ENCODE data around the gene CYTL1. TPM values are rescaled to one million over a fixed set of nuclear protein-coding genes. Genes with fewer than 3 reads are reported as not detected.
"Not testable (repeated sequence)": the region's sequence is repeated elsewhere in the genome, so short reads cannot be mapped to it uniquely, and the experiment has no call there.

Gene CYTL1
- total RNA-seq (2014; rRNA removed; shearing (Covaris generic)), result 1.5 and 2.2 TPM in 2 replicates
- polyA plus RNA-seq (2015; cell fraction: cytosol; rRNA removed), result not detected in 2 replicates
- polyA plus RNA-seq (2015; cell fraction: nucleus; rRNA removed), result not detected in 2 replicates

- DNase-seq (ENCODE audit: low read depth), result no peak
Measured at GRCh38 chr4:5019274-5019673, at the start of gene CYTL1. CYTL1 (minus strand) TSS chr4:5019458; CDS start chr4:5019445, 13 bp downstream.

GRCh38 chr4:5067908-5068307, 48.6 kb upstream of the CYTL1 start:
- DNase-seq (ENCODE audit: low read depth), result no peak

GRCh38 chr4:5066968-5067367, 47.7 kb upstream of the CYTL1 start:
- DNase-seq (ENCODE audit: low read depth), result not testable (repeated sequence)

- no peak for DNase-seq (ENCODE audit: low read depth)
Measured at GRCh38 chr4:5066101-5066500, 46.8 kb upstream of the CYTL1 start.

- DNase-seq (ENCODE audit: low read depth), result no peak
Measured at GRCh38 chr4:5055411-5055810, 36.2 kb upstream of the CYTL1 start.

- no peak for DNase-seq (ENCODE audit: low read depth)
Measured at GRCh38 chr4:5054532-5054931, 35.3 kb upstream of the CYTL1 start.

GRCh38 chr4:5052726-5053425, 33.6 kb upstream of the CYTL1 start:
- DNase-seq (ENCODE audit: low read depth), result no peak

GRCh38 chr4:5052204-5052702, 33.0 kb upstream of the CYTL1 start:
- no peak for DNase-seq (ENCODE audit: low read depth)

GRCh38 chr4:5051278-5052203, 32.3 kb upstream of the CYTL1 start, which contains the start of gene STK32B:
STK32B (plus strand) TSS chr4:5051480.
- DNase-seq (ENCODE audit: low read depth), result peak; percentile 52

GRCh38 chr4:5050520-5051277, 31.4 kb upstream of the CYTL1 start:
- DNase-seq (ENCODE audit: low read depth), result peak; percentile 47

GRCh38 chr4:5048721-5049120, 29.5 kb upstream of the CYTL1 start:
- DNase-seq (ENCODE audit: low read depth), result no peak

GRCh38 chr4:5045097-5045496, 25.8 kb upstream of the CYTL1 start:
- peak; percentile 35 for DNase-seq (ENCODE audit: low read depth)

GRCh38 chr4:5044341-5044740, 25.1 kb upstream of the CYTL1 start:
- DNase-seq (ENCODE audit: low read depth), result no peak

GRCh38 chr4:5043579-5043978, 24.3 kb upstream of the CYTL1 start:
- no peak for DNase-seq (ENCODE audit: low read depth)

- DNase-seq (ENCODE audit: low read depth), result no peak
Measured at GRCh38 chr4:5041699-5042098, 22.4 kb upstream of the CYTL1 start.

GRCh38 chr4:5040856-5041620, 21.8 kb upstream of the CYTL1 start:
- DNase-seq (ENCODE audit: low read depth), result no peak

GRCh38 chr4:5039800-5040199, 20.5 kb upstream of the CYTL1 start:
- DNase-seq (ENCODE audit: low read depth), result no peak

- peak; percentile 85 for DNase-seq (ENCODE audit: low read depth)
Measured at GRCh38 chr4:5037553-5038551, 18.6 kb upstream of the CYTL1 start.

GRCh38 chr4:5036239-5036638, 17.0 kb upstream of the CYTL1 start:
- no peak for DNase-seq (ENCODE audit: low read depth)
